Uterus (tissue), 4 donors: ENCODE data around the gene PRAC2. TPM values are rescaled to one million over a fixed set of nuclear protein-coding genes. Genes with fewer than 3 reads are reported as not detected.
"Not testable (repeated sequence)": the region's sequence is repeated elsewhere in the genome, so short reads cannot be mapped to it uniquely, and the experiment has no call there.

Experiments used
- DNase-seq, 2 donors: peaks; one replicate each; pipeline ENCODE4 v3.0.0-alpha.2; 2019 to 2020
- H3K27ac ChIP-seq, 2 donors: fragments of 200-600 bp; sonication (generic); 1 replicate in 1 of 2; 2 replicates in 1 of 2; pipeline ENCODE4 v1.5.1; 2016 to 2018
- H3K27me3 ChIP-seq, 2 donors: fragments of 200-600 bp; sonication (generic); one replicate each; pipeline ENCODE4 v1.5.1; 2018 to 2019; ENCODE audit warnings: control low read depth in 1 of 2
- H3K36me3 ChIP-seq, 2 donors: fragments of 200-600 bp; sonication (generic); one replicate each; pipeline ENCODE4 v1.5.1; 2019; ENCODE audit warnings: control low read depth in 1 of 2
- H3K4me1 ChIP-seq, 2 donors: fragments of 200-600 bp; sonication (generic); one replicate each; pipeline ENCODE4 v1.5.1; 2018 to 2019; ENCODE audit warnings: control low read depth in 1 of 2
- H3K4me3 ChIP-seq, 2 donors: fragments of 200-600 bp; sonication (generic); 1 replicate in 1 of 2; 2 replicates in 1 of 2; pipeline ENCODE4 v1.5.1; 2018 to 2019; ENCODE audit warnings: mild to moderate bottlenecking in 1 of 2
- H3K9me3 ChIP-seq, 2 donors: fragments of 200-600 bp; sonication (generic); one replicate each; pipeline ENCODE4 v1.5.1; 2019; ENCODE audit warnings: control low read depth in 1 of 2
- CTCF ChIP-seq, 4 experiments: fragments of 200-600 bp in 2 of 4; fragments of 450-650 bp in 2 of 4; sonication (generic) in 2 of 4; IDR thresholded peaks; one replicate each; pipeline ENCODE4 v1.5.1; 2016 to 2019; ENCODE audit warnings: antibody characterized with exemption in 4 of 4, mild to moderate bottlenecking in 2 of 4, moderate library complexity in 1 of 4
- POLR2A ChIP-seq, 2 donors: fragments of 450-650 bp; IDR thresholded peaks; one replicate each; pipeline ENCODE4 v1.6.1; 2016; ENCODE audit warnings: antibody characterized with exemption in 2 of 2, mild to moderate bottlenecking in 1 of 2, moderate library complexity in 1 of 2
- intact Hi-C: fragments of 100-400 bp; cut with DNase I; formaldehyde crosslinking; loops from one replicate; pipeline ENCODE4 v1.15.1; 2023; ENCODE audit warnings: low total_unique reads
- total RNA-seq, 4 donors: library from RNA; depleted of rRNA in 3 of 4; stranded (reverse); fragments of >200 nt in 3 of 4; gene quantifications; one replicate each; pipeline versions ENCODE4 v1.1.0 to v1.2.4, GENCODE V29; 2014 to 2023
- donor health status: DM: yes; HTN: yes; CAD: no.

PRAC2 gene
- total RNA-seq, 4 donors from 2014 or later, result not detected

- H3K4me3 ChIP-seq, result no peak overlapping the region
- DNase-seq, result no peak
- peaks cover 0 to 4% of the 10 kb centered on the region in 2 donors for H3K27me3 ChIP-seq
- H3K27ac ChIP-seq, result no peak overlapping the region
- H3K36me3 ChIP-seq, result no peaks in the 10 kb centered on the region
- H3K9me3 ChIP-seq, result no peaks in the 10 kb centered on the region
- no peaks in the 10 kb centered on the region for H3K4me1 ChIP-seq
- TF ChIP-seq CTCF (IDR thresholded peaks at IDR 0.05), result no peak
- TF ChIP-seq POLR2A (IDR thresholded peaks at IDR 0.05), result no peak
- intact Hi-C loops, result no loop called here
Observed at GRCh38 chr17:48704361-48705248, 18.4 kb upstream of the PRAC2 start.

GRCh38 chr17:48711128-48711527 is 11.9 kb upstream of the PRAC2 start:
- no peaks in the 10 kb centered on the region for H3K4me1 ChIP-seq
- no peak overlapping the region for H3K4me3 ChIP-seq
- no peak overlapping the region for H3K27ac ChIP-seq
- no peaks in the 10 kb centered on the region for H3K36me3 ChIP-seq
- peaks cover 0 to 30% of the 10 kb centered on the region in 2 donors for H3K27me3 ChIP-seq
- no peak for DNase-seq
- TF ChIP-seq POLR2A (IDR thresholded peaks at IDR 0.05), result no peak
- no peak for TF ChIP-seq CTCF (IDR thresholded peaks at IDR 0.05)
- H3K9me3 ChIP-seq, result no peaks in the 10 kb centered on the region
- intact Hi-C loops, result no loop called here

GRCh38 chr17:48715496-48716399 is 7.2 kb upstream of the PRAC2 start:
- Histone ChIP-seq H3K9me3 (no peaks in the 10 kb centered on the region), H3K36me3 (no peaks in the 10 kb centered on the region), H3K4me3 (no peak overlapping the region), H3K27me3 (peaks cover 28 to 69% of the 10 kb centered on the region in 2 donors), H3K4me1 (no peaks in the 10 kb centered on the region), H3K27ac (no peak overlapping the region)
- intact Hi-C loops, result no loop called here
- TF ChIP-seq CTCF (IDR thresholded peaks at IDR 0.05) (no peak), POLR2A (IDR thresholded peaks at IDR 0.05) (no peak)
- no peak for DNase-seq

- H3K4me3 ChIP-seq, H3K9me3 ChIP-seq, DNase-seq, H3K4me1 ChIP-seq, H3K36me3 ChIP-seq, intact Hi-C loops, H3K27ac ChIP-seq: not testable (repeated sequence)
- H3K27me3 ChIP-seq, result peaks cover 31 to 77% of the 10 kb centered on the region in 2 donors
Observed at GRCh38 chr17:48716549-48716948, 6.4 kb upstream of the PRAC2 start.

- Histone ChIP-seq H3K9me3 (no peaks in the 10 kb centered on the region), H3K4me3 (no peak overlapping the region), H3K4me1 (no peaks in the 10 kb centered on the region), H3K36me3 (no peaks in the 10 kb centered on the region), H3K27ac (no peak overlapping the region), H3K27me3 (peaks cover 35 to 87% of the 10 kb centered on the region in 2 donors)
- no peak for DNase-seq
- TF ChIP-seq CTCF (IDR thresholded peaks at IDR 0.05) (no peak), POLR2A (IDR thresholded peaks at IDR 0.05) (no peak)
- intact Hi-C loops, result no loop called here
Observed at GRCh38 chr17:48717367-48718226, 5.4 kb upstream of the PRAC2 start.
